Esophagus muscularis mucosa (tissue), 4 donors: ENCODE data around the gene PRORP.

Source experiments
- CTCF ChIP-seq, 3 experiments: fragments of 200-600 bp in 2 of 3; fragments of 450-650 bp in 1 of 3; sonication (generic) in 2 of 3; IDR thresholded peaks; one replicate each; pipeline ENCODE4 v1.5.1; 2017 to 2019; ENCODE audit warnings: antibody characterized with exemption in 3 of 3, mild to moderate bottlenecking in 2 of 3, moderate library complexity in 1 of 3
- EP300 ChIP-seq: sonication (generic); formaldehyde crosslinking; IDR thresholded peaks from one replicate; pipeline ENCODE4 v1.6.1; 2017; ENCODE audit warnings: antibody characterized with exemption
- POLR2A ChIP-seq: fragments of 450-650 bp; IDR thresholded peaks from one replicate; pipeline ENCODE4 v1.6.1; 2017; ENCODE audit warnings: antibody characterized with exemption, moderate library complexity, mild to moderate bottlenecking, low read depth

- TF ChIP-seq CTCF (IDR thresholded peaks at IDR 0.05) (no peak), POLR2A (no peak), EP300 (no peak)
These were observed 16.2 kb downstream of the PRORP start for GRCh38 chr14:35138585-35138984.
